NCI-H748 treated with DMSO at 0.1 percent for 48 hours (cell line): ENCODE measurements around the gene GHRHR.

ENCODE experiments used
- DNase-seq: peaks from one replicate; lab custom pipeline; 2025; lab: John Stamatoyannopoulos, UW

The GHRHR gene

GRCh38 chr7:30968747-30969603 lies 5.2 kb downstream of the GHRHR start:
- DNase-seq: no peak

DNA sequence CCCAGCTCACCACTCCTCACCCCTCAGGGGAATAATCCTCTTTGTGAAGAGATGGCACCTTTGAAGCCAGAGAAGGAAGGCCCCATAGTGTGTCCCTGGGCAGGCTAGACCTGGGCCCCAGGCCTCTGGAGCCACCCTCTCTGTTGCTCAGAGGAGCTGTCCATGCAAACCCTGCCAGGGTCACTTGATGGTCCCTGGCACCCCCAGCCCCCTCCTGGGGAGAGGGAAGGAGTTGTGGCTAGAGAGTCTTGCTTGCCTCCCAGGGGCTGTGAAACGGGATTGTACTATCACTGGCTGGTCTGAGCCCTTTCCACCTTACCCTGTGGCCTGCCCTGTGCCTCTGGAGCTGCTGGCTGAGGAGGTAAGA lies 5.8 kb downstream of the GHRHR start:
- DNase-seq: no peak

- no peak for DNase-seq
These were observed 6.3 kb downstream of the GHRHR start for GRCh38 chr7:30970074-30970473.

GRCh38 chr7:30970594-30971094 lies 6.9 kb downstream of the GHRHR start:
- DNase-seq: no peak

DNA sequence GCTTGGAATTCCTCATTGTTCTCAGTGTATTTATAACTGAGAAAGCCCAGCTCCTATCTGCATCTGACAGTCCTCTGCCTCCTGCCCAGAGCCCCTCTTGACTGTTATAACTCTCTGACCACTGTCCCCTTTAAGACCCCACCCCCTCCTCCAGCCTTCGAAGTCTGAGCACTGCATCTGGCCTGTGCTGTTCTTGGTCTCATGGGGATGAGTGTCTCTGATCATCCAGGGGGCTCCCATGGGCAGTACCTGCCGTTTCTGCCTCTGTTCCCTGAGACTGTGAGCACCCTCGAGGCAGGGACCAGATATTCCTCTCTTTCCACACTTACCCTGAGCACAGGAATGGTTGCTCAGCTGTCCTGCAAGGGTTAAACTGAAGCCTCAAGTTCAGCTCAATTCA lies 7.7 kb downstream of the GHRHR start:
- no peak for DNase-seq

- no peak for DNase-seq
These were observed 8.2 kb downstream of the GHRHR start for GRCh38 chr7:30971840-30972563.

- no peak for DNase-seq
These were observed 9.5 kb downstream of the GHRHR start for GRCh38 chr7:30973292-30973691.

DNA sequence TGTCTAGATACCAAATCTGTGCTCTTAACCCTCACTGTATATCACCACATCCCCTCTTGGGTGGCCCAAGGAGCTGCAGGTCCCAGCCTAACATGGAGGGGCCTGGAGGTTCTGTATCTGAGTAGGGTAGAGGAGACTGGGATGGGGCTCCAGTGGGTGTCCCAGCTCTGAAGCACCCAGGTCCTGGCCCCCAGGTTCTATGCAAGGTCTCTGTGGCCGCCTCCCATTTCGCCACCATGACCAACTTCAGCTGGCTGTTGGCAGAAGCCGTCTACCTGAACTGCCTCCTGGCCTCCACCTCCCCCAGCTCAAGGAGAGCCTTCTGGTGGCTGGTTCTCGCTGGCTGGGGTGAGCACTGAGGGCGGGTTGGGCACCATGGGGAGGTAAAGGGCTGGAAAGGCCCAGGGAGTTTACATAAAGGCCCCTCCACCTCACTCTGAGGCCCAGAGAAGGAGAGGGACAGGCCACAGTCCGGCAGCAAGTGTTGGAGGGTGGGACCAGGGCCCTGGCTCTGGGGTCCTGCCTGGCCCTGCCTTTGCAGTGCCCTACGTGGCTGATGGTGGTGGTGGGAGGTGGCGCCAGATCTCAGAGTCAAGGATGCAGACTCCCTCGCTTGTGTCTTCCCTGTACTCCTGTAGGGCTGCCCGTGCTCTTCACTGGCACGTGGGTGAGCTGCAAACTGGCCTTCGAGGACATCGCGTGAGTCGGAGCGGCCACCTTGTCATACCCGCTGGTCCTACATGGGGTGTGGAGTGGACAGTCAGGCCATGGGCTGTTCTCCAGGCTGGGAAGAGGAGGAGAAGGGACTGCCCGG lies 10.2 kb downstream of the GHRHR start:
- DNase-seq: no peak

- DNase-seq: peak; percentile 2
These were observed 11.0 kb downstream of the GHRHR start for GRCh38 chr7:30974605-30975255.

- DNase-seq: no peak
These were observed 11.6 kb downstream of the GHRHR start for GRCh38 chr7:30975256-30975899.

- DNase-seq: no peak
These were observed 12.6 kb downstream of the GHRHR start for GRCh38 chr7:30976381-30976780.

DNA sequence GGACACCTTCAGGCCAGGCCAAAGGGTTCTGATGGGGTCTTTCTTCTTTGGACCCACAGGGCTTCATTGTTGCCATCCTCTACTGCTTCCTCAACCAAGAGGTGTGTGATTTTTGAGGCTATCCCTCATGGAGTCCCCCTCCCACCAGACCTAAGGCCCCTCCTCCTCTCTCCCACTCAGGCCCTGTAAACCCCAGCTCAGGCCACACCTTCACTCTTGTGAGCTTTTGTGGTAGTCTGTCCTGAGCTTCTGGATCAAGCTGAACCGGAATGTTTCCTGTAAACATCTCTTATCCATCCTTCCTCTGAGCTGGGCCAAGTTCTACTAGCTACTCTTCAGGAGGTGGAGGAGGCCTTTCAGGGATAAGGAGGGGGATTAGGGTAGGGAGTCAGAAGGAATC lies 13.5 kb downstream of the GHRHR start:
- no peak for DNase-seq

GRCh38 chr7:30977896-30978564 lies 14.3 kb downstream of the GHRHR start:
- DNase-seq: no peak

DNA sequence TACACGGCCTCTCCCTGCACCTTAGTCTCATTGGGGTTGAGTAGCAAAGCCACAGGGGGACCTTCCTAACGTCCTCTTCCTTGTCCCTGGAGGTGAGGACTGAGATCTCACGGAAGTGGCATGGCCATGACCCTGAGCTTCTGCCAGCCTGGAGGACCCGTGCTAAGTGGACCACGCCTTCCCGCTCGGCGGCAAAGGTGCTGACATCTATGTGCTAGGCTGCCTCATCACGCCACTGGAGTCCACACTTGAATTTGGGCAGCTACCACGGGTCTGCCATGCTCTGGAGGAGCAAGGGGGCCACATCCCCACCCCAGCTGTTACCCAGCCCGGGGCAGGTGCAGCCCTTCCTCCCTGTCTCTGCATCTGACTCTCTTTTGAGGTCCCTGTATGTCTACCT lies 15.3 kb downstream of the GHRHR start:
- no peak for DNase-seq

DNA sequence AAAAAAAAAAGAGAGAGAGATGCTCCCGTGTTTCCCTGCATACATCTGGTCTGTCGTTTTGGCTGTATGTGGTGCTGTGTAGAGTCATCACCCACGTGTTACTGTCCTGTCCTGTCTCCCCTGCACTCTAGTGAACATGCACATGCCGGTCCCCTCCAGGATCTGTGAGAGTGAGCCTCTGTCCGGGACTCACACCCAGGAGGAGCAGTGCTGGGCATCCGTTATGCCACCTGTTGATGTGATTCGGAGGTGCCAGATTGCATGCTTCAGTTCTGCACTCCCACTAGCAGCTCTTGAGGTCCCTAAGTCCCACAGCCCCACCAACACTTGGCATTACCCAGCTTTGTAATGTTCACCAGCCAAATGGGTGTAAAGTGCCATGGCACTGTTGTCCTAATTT lies 16.4 kb downstream of the GHRHR start:
- no peak for DNase-seq

- no peak for DNase-seq
These were observed 17.0 kb downstream of the GHRHR start for GRCh38 chr7:30980751-30981150.

- DNase-seq: peak; percentile 63
These were observed 19.5 kb downstream of the GHRHR start for GRCh38 chr7:30983042-30983913.

DNA sequence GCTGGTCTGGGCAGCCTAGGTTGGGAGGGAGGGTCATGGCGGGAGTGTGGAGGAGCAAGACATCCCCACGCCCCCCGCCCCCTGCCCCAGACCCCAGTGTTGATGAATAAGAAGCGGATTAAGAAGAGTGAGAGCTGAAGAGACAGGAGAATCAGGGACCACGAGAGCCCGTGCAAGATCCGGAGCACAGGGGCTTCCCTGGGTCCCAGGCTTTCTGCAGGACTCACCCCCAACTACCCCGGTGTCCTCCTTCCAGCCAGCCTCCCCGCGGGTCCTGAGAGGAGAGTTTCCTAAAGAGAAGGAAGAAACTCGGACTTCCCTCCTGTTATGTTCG lies 20.1 kb downstream of the GHRHR start:
- DNase-seq: no peak

DNA sequence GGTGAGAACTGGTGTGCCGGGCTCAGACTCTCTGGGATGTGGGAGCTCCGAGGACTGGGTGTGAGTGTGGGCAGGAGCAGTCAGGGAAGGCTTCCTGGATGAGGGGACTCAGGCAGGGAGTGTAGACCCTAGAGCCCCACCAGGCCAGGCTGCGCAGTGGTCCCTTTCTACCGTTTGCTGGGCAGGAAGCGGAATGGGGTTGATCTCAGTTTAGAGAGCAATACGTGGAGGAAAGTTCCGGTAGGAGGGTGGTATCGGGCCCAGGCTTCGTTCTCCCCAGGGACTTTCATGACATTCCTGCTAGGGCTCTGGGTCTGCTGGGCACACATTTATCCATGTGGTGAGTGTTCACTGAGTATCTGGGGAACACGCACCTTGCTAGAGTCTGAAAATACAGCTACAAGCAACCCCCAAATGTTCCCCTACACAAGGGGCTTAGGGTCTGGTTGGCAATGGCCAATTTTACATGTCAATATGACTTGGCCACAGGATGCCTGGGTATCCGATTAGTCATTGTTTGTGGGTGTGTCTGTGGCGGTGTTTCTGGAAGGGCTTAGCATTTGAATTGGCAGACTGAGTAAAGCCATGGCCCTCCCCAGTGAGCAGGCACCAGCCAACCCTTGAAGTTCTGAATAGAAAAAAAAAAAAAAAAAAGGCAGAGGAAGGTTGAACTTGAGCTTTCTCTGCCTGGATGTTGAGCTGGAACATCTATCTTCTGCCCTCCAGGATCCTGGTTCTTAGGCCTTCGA lies 20.8 kb downstream of the GHRHR start:
- DNase-seq: no peak
